Measurements from ENCODE around the gene MROH2A.

The MROH2A gene

GRCh38 chr2:233818639-233819621, 40.8 kb downstream of the MROH2A start:
- Histone ChIP-seq H3K27me3 (ENCODE audit: insufficient read depth, poor library complexity, severe bottlenecking) (no peaks in the 10 kb centered on the region), H3K27ac (ENCODE audit: poor library complexity, severe bottlenecking) (no peak overlapping the region), H3K36me3 (ENCODE audit: low read depth) (no peaks in the 10 kb centered on the region), H3K9me3 (ENCODE audit: severe bottlenecking) (no peaks in the 10 kb centered on the region), H3K4me3 (ENCODE audit: severe bottlenecking) (no peak overlapping the region), H3K4me1 (ENCODE audit: insufficient read depth, poor library complexity, severe bottlenecking) (no peaks in the 10 kb centered on the region)
- no peak for ATAC-seq (ENCODE audit: low read depth)
- TF ChIP-seq CTCF (IDR thresholded peaks at IDR 0.05; ENCODE audit: poor library complexity, severe bottlenecking), result no peak
- peak; percentile 41 for DNase-seq (ENCODE audit: low spot score)

- ATAC-seq (ENCODE audit: low read depth), result no peak
- no peak for TF ChIP-seq CTCF (IDR thresholded peaks at IDR 0.05; ENCODE audit: poor library complexity, severe bottlenecking)
- H3K27me3 ChIP-seq (ENCODE audit: insufficient read depth, poor library complexity, severe bottlenecking), result no peaks in the 10 kb centered on the region
These were observed 42.0 kb downstream of the MROH2A start for GRCh38 chr2:233819884-233820773.

GRCh38 chr2:233820774-233821105, 42.6 kb downstream of the MROH2A start:
- DNase-seq (ENCODE audit: low spot score), result peak; percentile 37
- H3K27me3 ChIP-seq (ENCODE audit: insufficient read depth, poor library complexity, severe bottlenecking), result no peaks in the 10 kb centered on the region
- no peak overlapping the region for H3K27ac ChIP-seq (ENCODE audit: poor library complexity, severe bottlenecking)
- no peak for TF ChIP-seq CTCF (IDR thresholded peaks at IDR 0.05; ENCODE audit: poor library complexity, severe bottlenecking)
- H3K9me3 ChIP-seq (ENCODE audit: severe bottlenecking), result no peaks in the 10 kb centered on the region
- no peak for ATAC-seq (ENCODE audit: low read depth)
- no peak overlapping the region for H3K4me3 ChIP-seq (ENCODE audit: severe bottlenecking)
- H3K4me1 ChIP-seq (ENCODE audit: insufficient read depth, poor library complexity, severe bottlenecking), result no peaks in the 10 kb centered on the region
- no peaks in the 10 kb centered on the region for H3K36me3 ChIP-seq (ENCODE audit: low read depth)

More at GRCh38 chr2:233819884-233820773, 42.0 kb downstream of the MROH2A start:
- Histone ChIP-seq H3K9me3 (ENCODE audit: severe bottlenecking) (no peaks in the 10 kb centered on the region), H3K27ac (ENCODE audit: poor library complexity, severe bottlenecking) (no peak overlapping the region), H3K36me3 (ENCODE audit: low read depth) (no peaks in the 10 kb centered on the region), H3K4me1 (ENCODE audit: insufficient read depth, poor library complexity, severe bottlenecking) (no peaks in the 10 kb centered on the region), H3K4me3 (ENCODE audit: severe bottlenecking) (no peak overlapping the region)
- DNase-seq (ENCODE audit: low spot score), result peak; percentile 38

- DNase-seq (ENCODE audit: low spot score) (peak; percentile 2), ATAC-seq (ENCODE audit: low read depth) (no peak)
- no peaks in the 10 kb centered on the region for H3K36me3 ChIP-seq (ENCODE audit: low read depth)
- no peaks in the 10 kb centered on the region for H3K27me3 ChIP-seq (ENCODE audit: insufficient read depth, poor library complexity, severe bottlenecking)
- H3K4me1 ChIP-seq (ENCODE audit: insufficient read depth, poor library complexity, severe bottlenecking), result no peaks in the 10 kb centered on the region
- TF ChIP-seq CTCF (IDR thresholded peaks at IDR 0.05; ENCODE audit: poor library complexity, severe bottlenecking), result no peak
- no peak overlapping the region for H3K4me3 ChIP-seq (ENCODE audit: severe bottlenecking)
- H3K27ac ChIP-seq (ENCODE audit: poor library complexity, severe bottlenecking), result no peak overlapping the region
- no peaks in the 10 kb centered on the region for H3K9me3 ChIP-seq (ENCODE audit: severe bottlenecking)
These were observed 43.1 kb downstream of the MROH2A start for GRCh38 chr2:233821196-233821595.
